Choroid plexus epithelial cell (primary cell): ENCODE results near the gene PSTPIP1.

Experiments used
- DNase-seq: peaks from one replicate; pipeline ENCODE4 v3.0.0-alpha.2; 2010; ENCODE audit warnings: low read depth
- H3K4me3 ChIP-seq: 2 replicates; pipeline ENCODE4 v1.5.1; 2011; ENCODE audit warnings: low read depth, mild to moderate bottlenecking, control low read depth, low read length, moderate library complexity
- CTCF ChIP-seq: conservative IDR thresholded peaks from 2 replicates; pipeline ENCODE4 v1.5.1; 2011; ENCODE audit warnings: low read depth, mild to moderate bottlenecking, control low read depth, inconsistent platforms, low read length, moderate library complexity

Gene PSTPIP1

GRCh38 chr15:77009646-77010311 lies 14.9 kb downstream of the PSTPIP1 start:
- no peak for TF ChIP-seq CTCF
- H3K4me3 ChIP-seq, result no peak overlapping the region
- no peak for DNase-seq

GRCh38 chr15:77010312-77010686 lies 15.4 kb downstream of the PSTPIP1 start:
- no peak overlapping the region for H3K4me3 ChIP-seq
- no peak for DNase-seq
- no peak for TF ChIP-seq CTCF

GRCh38 chr15:77010857-77011256 lies 15.9 kb downstream of the PSTPIP1 start:
- TF ChIP-seq CTCF, result no peak
- H3K4me3 ChIP-seq, result no peak overlapping the region
- no peak for DNase-seq

GRCh38 chr15:77012117-77012712 lies 17.3 kb downstream of the PSTPIP1 start:
- no peak for TF ChIP-seq CTCF
- DNase-seq, result no peak
- no peak overlapping the region for H3K4me3 ChIP-seq

- no peak for TF ChIP-seq CTCF
- no peak for DNase-seq
- H3K4me3 ChIP-seq, result no peak overlapping the region
Observed at GRCh38 chr15:77012868-77013267, 17.9 kb downstream of the PSTPIP1 start.

- no peak for DNase-seq
- no peak for TF ChIP-seq CTCF
- H3K4me3 ChIP-seq, result no peak overlapping the region
Observed at GRCh38 chr15:77013776-77014131, 18.8 kb downstream of the PSTPIP1 start.
